Amygdala (tissue), 56 donors: ENCODE results near the gene SELENON.

Source experiments
- DNase-seq, 56 donors: peaks; one replicate each; lab custom pipeline; 2025; lab: John Stamatoyannopoulos, UW

The SELENON gene

GRCh38 chr1:25799935-25800702 is at the start of gene SELENON:
Gene SELENON (plus strand): TSS chr1:25800193. CDS start chr1:25800231, 38 bp downstream.
- DNase-seq: peak in 23 of 56 donors; percentile 14 to 58 (median 31)

- DNase-seq: no peak
Measured at GRCh38 chr1:25750923-25751605, 48.9 kb upstream of the SELENON start.

GRCh38 chr1:25754470-25755181 is 45.4 kb upstream of the SELENON start:
- peak in 5 of 56 donors; percentile 14 to 32 (median 21) for DNase-seq

GRCh38 chr1:25755475-25756125 is 44.4 kb upstream of the SELENON start:
- DNase-seq: no peak

DNA sequence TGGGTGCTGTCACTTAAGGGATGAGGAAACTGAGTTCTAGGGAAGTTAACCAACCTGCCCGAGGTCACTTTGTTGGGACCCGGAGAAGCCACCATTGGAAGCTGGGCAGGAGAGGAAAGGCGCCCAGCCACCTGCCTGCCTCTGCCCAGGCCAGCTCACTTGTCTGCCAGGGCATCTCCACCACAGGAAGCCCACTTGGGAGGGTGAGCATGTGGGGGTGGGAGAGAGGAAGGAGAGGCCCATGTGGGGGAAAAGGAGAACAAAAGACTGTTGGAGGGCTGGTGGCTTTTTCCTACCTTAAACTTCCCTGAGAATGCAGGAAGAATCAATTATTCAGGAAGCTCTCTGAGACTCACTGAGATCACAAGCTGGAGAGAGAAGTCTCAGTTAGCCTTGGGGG is 43.8 kb upstream of the SELENON start:
- DNase-seq: no peak

DNA sequence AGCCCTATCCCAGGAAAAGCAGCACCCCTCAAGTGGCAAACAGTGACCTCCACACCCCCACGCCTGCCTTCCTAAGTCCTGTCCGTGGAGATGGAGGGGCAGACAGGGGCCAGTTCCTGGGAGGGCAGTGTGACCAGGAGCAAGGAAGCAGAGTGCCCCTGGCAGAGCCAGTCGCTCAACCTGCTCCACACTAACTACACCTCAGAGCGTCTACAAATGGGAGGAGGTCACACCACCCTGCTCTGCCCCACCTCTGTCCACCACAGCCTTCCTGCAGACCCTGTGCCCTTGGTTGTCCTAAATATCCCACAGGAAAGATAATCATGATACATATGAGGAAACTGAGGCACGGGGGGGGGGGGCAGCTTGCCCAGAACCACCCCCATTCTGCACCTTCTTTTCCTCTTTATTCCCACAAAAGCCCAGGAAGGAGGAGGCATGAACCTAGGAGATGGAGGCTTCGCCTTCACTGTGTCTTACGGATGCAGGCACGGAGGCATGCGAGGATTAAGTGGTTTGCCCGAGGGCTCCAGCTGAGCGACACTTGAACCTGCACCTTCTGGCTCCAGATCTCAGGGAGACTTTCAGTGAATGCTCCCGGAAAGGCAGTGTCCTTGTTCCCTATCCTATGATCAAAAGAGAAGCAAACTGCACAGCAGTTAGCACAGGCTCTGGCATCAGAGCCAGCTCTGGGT is 42.7 kb upstream of the SELENON start:
- DNase-seq: no peak

GRCh38 chr1:25757846-25758185 is 42.2 kb upstream of the SELENON start:
- DNase-seq: no peak

DNA sequence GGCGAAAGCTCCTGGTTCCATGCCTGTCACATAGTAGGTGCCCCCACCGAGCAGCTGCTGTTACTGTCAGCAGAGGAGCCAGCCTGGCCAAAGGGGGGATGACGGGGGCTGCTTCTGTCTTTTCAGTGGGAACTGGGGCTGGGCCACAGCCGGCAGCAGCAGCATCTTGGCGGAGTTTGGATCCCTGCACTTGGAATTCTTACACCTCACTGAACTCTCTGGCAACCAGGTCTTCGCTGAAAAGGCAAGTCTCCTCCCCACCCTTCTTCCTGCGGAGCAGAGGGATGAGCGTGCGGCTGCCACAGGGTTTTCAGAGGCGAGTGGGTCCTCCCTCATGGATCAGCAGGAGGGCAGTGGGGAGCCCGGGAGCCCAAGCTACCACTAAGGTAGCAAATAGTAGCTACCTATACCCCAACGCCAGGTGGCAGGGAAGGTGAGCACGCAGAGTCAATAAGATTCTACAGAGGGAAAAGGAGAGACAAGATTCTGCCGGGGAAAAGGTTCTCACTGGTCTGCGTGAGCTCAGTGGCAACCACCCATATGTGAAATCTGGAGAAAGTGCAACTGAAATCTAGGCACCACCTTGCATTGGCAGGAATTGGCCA is 41.4 kb upstream of the SELENON start:
- DNase-seq: no peak

GRCh38 chr1:25760122-25760719 is 39.8 kb upstream of the SELENON start:
- no peak for DNase-seq

DNA sequence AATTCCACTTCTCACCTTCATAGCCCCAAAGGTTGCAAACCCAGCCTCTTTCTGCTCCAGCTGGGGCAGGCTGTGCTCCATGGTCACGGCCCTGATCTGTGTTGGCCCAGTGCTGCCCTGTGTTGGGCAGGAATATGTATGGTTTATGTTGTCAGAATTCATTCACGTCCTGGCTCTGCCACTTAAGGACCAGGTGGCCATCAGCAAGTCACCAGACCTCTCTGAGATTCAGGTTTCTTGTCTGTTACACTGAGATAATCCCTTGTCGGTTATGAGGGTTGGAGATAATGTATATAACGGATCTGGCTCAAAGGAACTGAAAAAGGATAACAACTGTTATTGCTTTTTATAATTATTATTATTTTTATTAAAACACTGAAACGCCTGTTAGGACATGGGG is 39.1 kb upstream of the SELENON start:
- DNase-seq: no peak

GRCh38 chr1:25763493-25763892 is 36.5 kb upstream of the SELENON start:
- no peak for DNase-seq

- no peak for DNase-seq
Measured at GRCh38 chr1:25765136-25765922, 34.7 kb upstream of the SELENON start.

DNA sequence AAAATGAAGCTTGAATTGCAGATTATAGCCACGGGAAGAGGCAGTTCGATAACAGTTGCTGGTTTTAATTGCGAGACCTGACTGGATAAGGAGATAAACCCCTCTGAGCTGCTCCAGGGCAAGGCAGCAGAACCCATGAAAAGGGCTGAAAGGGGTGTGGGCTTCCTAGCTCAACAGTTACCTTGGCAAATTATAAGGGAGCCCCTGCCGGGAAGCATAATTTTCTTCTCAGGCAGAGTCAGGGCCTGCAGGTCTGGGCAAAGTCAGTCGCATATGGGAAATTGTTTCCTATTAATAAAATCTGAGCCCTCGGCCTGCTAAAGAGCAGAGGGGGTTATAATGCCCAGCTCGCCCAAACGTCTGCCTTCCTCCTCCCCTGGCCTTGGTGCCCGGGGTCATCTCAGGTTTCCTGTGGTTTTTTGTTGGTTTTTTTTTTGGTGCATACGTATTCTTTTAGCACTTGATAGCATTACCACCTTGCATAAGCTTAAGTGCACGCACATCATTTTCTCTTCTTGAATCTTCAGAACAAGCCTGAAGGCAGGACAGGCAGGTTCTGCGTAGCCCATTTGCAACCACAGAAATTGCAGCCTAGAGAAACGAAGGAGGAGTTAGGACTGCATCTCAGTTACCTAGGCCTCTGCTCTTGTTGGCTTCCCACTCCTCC is 33.9 kb upstream of the SELENON start:
- no peak for DNase-seq

- DNase-seq: peak in 2 of 56 donors; percentile 14 to 16
Measured at GRCh38 chr1:25766721-25767436, 33.1 kb upstream of the SELENON start.

GRCh38 chr1:25767437-25767770 is 32.6 kb upstream of the SELENON start:
- DNase-seq: no peak

DNA sequence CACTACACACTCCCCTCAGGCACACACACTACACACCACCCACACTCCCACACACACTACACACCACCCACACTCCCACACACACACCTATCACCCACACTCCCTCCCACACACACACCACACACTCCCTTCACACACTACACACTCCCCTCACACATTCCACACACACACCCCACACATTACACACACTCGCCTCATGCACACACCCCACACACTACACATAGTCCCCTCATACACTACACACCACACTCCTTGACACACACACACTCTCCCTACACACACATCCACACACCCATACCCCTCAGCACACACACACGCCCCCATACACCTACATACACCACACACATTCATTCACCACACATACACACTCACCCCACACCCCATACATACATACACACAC is 31.0 kb upstream of the SELENON start:
- no peak for DNase-seq

DNA sequence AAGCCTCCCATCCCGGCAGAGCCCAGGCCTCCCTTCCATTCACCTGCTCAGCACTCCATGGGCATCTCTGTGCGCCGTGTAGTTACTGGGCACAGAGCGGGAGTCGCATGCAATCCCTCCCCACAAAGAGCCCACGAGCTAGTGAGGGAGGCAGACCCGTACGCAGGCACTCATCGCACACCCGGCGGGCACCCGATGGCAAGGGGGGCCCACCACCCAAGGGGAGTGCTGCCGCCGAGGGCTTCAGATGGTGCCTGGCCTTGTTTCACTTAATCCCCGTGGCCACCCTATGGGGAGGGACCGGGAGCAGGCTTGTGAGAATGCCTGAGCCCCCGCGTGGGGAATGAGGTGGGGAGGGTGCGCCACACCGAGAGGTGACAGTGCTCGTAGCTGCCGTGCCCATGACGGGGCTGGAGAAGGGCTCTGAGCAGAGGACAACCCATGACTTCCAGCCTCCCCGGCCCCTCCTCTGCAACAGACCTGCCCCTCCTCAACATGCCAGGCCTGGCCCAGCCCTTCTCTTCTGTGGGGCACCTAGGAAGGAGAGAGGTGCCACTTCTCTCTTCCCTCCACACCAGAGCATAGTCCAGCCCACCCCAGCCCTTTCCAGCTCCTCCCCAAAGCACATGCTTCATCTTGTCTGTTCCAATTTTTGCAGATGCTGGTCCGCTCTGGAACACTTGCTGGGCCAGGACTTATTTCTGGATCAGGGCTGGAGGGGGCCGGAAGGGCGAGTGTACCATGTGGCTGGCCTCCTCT is 30.2 kb upstream of the SELENON start:
- DNase-seq: no peak
